Cardiac septum (tissue), 1 donor: ENCODE results near the gene SNED1. TPM values are rescaled to one million over a fixed set of nuclear protein-coding genes. Genes with fewer than 3 reads are reported as not detected.
"Not testable (repeated sequence)": the region's sequence is repeated elsewhere in the genome, so short reads cannot be mapped to it uniquely, and the experiment has no call there.

ENCODE experiments used
- DNase-seq: peaks from one replicate; pipeline ENCODE4 v3.0.0-alpha.2; 2020; ENCODE audit warnings: low spot score
- intact Hi-C: fragments of 100-400 bp; cut with DNase I; formaldehyde crosslinking; loops from one replicate; pipeline ENCODE4 v1.14.0; 2022
- total RNA-seq: library from RNA; stranded (reverse); fragmentation: NEBNext Ultra II Directional; extraction: Animal tissue kit (Norgen Biotek cat#: 25700); gene quantifications from one replicate; pipeline ENCODE4 v1.2.1, GENCODE V29; 2021
- donor health status: DM: no; HTN: no; CAD: no.

The SNED1 gene
- total RNA-seq, 1 donor from 2014 or later: 9.7 TPM

DNA sequence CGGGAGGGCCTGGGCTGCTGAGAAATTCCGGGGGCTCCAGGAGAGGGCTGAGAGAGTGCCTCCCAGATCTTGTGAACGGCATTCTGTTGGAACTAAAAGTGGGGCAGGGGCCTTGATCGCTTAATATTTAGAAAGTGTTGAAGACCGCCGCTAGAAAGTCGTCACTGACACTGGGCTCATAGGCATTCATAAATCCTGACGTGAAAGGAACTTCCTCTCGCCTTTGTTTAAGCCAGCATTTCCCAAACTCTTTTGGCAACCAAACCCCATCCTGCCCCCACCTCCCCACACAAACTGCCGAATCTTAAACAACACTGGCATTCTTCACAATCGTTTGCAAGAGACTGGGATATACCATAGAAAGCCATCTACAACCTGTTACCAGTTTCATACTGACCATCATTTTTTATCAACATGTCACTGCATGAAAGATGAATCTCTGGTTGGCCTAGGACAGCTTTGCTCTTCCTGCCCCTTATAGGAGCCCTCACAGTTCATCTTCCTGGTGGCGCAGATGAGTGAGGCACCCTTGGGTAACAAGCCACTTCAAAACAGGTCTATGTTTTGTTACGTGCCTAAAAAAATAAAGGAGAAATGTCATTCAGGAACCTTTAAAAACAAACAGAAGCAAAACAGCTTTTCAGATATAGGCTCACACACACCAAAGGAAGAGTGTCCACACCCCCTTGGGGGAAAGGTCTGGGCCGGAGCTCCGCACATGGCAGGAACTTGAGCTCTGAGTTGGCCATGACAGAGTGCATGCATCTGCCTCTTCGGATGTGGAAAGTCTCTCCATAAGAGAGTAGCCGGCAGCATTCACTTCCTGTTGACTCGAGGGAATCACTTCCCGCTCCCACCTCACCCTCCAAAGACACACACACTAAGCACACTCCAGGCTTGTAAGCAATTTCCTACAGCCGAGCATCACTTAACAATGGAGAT is 90.6 kb downstream of the SNED1 start:
- intact Hi-C loops: no loop called here

DNA sequence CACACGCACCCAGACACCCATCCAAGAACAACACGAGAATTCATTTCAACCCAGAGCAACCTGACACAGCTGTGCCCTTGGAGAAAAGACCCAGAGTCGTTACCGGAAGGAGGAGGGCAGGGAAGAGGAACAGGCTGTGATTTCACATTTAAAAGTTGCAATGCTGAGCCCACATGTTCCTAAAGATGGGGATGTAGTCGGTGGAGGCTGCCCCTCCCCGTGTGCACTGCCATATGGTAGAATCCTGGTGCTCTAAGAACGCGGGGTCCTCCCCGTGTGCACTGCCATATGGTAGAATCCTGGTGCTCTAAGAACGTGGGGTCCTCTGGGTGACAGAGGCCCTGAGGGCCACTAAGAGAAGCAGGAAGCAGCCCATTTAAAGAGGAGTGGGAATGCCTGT is 92.8 kb downstream of the SNED1 start:
- intact Hi-C loops: no loop called here
- no peak for DNase-seq

More for the DNA sequence above, 90.6 kb downstream of the SNED1 start:
- no peak for DNase-seq

DNA sequence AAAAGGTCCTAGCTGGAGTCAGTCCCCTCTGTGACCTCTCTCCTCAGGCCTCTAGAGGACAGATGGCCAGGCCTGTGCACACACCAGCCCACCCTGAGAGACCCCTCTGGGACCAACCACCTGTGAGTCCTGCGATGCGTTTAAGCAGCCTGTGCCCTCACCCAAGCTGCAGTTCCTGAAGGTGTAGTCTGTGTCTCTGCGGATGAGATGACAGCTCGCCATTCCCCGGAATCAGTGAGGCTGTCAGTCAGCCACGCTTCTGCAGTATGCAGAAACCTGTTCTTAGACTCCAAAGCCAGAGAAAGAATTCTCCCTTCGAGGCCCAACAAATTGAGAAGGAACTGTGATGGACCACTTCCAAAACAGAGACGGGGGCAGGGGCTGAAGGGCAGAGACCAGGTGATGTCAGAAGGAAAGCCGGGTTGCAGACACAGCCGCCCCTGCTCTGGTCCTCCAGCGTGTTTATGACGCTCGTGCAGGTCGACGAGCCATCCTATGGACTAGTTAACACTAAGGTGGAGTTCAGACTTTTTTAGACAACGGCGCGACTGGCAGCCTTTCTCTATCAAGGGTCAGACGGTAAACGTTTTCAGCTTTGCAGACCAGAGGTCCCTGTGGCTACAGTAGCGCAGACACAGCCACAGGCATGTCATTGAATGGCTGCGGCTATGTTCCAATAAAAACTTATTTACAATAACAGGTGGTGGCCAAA is 93.5 kb downstream of the SNED1 start:
- DNase-seq: no peak
- intact Hi-C loops: no loop called here

DNA sequence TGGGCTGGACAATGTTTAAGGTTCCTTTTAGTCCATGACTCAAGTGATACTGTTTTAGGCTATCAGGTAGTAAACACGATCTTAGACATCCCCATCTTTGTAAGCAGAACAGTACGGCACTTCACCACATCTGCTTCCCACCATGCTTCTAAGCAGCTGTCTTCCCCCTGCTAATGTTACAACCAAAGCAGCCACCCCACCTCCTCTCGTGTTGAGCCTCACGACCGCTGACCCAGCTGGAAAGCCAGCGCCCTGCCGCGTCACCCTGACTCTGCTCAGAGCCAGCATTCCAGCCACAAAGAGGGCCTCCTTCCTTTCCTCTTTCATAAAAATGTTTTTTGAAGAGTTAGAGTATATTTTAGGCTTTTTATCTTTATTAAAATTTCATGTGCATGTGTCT is 94.3 kb downstream of the SNED1 start:
- intact Hi-C loops: no loop called here
- DNase-seq: no peak

DNA sequence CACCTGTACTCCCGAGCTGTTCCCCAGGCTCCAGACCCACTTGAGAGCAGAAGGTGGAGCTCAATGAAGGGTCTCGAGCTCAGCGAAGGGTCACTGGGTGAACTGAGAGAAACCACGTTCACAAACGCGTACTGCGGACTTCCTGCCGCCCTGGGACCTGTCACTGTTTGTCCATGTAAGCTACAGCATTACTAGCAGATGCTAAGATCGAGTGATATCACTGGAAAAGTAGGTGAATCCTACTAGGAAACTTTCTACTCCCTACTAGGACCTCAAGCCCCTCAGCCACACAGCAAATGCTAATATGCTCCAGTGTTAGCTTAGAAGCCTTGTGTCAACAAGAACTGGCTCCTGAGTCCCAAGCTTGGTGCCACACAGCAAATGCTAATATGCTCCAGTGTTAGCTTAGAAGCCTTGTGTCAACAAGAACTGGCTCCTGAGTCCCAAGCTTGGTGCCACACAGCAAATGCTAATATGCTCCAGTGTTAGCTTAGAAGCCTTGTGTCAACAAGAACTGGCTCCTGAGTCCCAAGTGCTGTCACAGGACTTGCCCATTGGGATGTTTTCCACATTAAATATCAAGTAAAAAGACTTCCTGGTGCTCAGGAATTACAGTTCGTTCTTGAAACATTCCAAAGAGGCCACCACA is 94.8 kb downstream of the SNED1 start:
- DNase-seq, intact Hi-C loops: not testable (repeated sequence)

DNA sequence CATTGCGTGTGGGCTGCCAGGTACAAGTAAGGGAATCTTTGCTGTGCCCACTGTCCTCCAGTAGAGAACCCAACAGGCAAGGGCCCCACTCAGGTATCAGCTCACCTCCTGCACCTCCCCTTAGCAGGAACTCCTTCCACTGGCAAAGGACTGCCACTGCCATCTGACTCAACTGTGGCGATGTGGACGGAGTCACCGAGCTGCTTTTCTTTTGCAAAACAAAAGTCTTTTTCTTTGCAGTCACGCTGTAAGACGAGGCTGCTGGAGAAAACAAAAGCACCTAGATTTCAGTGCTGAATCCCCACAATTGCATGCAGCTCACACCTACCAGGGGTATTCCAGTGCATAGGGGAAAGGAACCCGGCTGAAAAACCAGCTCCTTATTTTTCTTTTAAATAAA is 95.8 kb downstream of the SNED1 start:
- no peak for DNase-seq
- intact Hi-C loops: no loop called here

DNA sequence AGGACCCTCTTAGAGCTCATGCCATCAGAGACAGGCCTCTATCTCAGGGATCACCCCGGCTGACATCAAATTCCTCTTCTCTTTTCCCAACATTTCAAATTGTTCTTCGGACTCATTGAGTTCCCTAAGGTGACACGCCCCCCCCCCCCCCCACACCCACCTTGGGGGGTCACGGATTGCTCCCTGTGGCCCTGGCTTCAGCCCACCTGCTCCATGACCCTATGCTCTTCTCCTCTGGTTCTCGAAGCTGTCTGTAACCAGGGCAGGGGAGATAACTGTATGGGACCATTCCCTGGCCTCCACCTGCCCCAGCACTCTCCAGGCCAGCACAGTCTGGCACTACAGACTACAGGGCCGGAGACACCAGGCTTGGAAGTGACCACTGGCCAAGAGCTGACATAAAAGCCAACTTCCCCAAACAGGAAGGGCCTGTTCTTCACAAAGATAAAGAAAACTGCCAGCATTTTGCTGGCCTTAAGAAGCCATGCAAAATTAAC is 96.6 kb downstream of the SNED1 start:
- intact Hi-C loops: no loop called here
- no peak for DNase-seq

DNA sequence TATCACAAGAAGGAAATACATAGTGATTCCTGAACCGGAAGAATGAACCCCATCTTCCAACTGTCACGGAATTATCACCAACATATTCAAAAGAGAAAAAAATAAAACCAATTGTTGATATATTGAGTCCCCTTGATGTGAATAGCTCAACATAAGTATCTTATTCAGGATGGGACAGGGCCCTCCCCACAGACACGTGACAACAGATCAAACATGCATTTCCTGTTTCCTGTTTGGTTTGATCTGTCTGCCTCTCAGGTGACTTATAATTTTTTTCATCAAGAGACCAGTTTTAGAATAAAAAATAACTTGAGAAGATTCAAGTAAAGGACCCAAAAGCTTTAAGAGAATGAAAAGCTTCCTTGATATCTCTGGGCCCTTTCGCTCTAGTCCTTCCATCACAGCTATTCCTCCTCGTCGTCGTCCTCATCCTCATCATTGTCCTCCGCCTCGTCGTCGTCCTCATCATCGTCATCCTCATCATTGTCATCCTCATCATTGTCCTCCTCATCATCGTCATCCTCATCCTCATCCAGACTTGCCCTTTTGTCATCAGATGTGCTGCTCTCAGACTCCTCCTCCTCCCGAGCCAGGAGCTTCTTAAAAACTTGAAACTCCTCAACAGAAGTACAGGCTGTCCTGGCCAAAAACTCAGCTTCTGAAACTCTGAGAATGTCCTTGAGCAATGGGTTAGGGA is 97.3 kb downstream of the SNED1 start:
- DNase-seq: no peak
- intact Hi-C loops: no loop called here

DNA sequence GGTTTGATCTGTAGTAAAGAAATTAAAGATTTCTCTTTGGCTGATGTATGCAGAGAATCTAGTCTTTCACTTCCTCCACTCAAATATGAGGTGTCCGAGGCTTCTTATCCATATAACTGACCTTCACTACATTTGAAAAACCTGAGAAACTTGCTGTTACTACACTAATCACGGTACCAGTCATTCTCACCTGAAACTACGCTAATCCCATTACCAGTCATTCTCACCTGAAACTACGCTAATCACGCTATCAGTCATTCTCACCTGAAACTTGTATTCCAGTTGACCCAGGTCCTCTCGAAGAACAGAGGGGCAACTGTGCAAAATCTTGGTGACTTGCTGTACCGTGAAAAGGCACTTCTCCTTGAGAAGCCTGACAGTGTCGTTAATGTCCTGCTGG is 98.6 kb downstream of the SNED1 start:
- no peak for DNase-seq
- intact Hi-C loops: no loop called here

DNA sequence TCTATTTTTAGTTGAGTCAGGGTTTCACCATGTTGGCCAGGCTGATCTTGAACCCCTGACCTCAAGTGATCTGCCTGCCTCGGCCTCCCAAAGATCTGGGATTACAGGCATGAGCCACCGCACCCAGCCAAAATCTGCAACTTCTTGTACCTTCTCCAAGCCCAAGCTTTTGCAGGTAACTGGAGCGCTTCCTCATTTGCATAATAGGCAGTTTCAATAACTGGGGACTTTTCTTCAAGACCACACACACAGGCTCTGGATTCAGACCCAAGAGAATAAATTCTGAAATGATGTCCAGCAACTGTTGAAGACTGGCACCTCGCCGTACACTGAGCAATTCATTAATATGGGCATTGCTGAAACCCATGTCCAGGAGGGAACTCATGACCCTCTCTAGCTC is 100.8 kb downstream of the SNED1 start:
- DNase-seq: no peak
- intact Hi-C loops: no loop called here

DNA sequence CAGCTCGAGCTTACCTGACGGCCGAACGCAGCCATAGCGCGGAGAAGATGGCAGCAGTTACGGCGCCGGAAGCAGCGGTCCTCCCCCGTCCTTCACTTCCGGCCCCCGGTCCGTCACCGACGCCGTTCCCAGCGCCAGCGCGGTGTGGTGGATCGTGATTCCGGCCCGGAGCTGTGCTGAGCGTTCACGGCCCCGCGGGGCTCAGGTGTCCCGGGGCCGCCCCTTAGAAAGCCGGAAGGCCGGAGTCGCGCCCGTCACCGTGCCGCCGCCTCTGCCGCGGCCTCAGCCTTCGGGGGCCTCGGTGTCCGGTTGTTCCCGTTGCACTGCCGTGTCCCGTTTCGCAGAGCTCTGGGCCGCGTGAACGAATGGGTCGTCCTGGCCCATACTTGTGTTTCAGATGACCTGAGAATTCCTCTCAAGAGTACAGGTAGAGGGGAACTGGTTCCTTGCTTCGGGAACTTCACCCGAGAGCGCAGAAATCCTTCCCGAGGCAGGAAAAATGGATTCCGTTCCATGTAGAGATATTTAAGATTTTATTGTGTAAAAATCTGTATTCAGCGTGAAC is 103.9 kb downstream of the SNED1 start, which contains the start of gene MTERF4:
Gene MTERF4 (minus strand): TSS at position 49 of the 565 bp plus-strand sequence. CDS start 14 bp downstream, at position 35.
- intact Hi-C loops: loop anchor here (2.0 to 5.0 kb wide), 2 partner anchors 48 to 115 kb away; partner anchors contain the start of gene PPP1R7
- DNase-seq: peak; percentile 93

DNA sequence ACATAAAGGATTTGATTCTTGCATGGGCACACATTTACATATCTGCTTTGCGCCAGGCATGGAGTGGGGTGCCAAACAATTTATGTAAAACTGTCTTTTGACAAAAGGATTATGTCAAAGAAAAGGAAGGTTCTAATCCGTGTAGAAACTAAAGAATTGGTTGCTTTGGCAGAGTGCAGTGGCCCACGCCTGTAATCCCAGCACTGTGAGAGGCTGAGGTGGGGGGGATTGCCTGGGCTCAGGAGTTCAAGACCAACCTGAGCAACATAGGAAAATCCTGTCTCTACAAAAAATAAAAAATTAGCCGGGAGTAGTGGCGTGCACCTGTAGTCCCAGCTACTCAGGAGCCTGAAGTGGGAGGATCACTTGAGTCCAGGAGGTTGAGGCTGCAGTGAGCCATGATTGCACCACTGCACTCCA is 104.8 kb downstream of the SNED1 start:
- intact Hi-C loops: loop anchor here (2.0 to 5.0 kb wide), 2 partner anchors 48 to 114 kb away; partner anchors contain the start of gene PPP1R7
- DNase-seq: no peak

DNA sequence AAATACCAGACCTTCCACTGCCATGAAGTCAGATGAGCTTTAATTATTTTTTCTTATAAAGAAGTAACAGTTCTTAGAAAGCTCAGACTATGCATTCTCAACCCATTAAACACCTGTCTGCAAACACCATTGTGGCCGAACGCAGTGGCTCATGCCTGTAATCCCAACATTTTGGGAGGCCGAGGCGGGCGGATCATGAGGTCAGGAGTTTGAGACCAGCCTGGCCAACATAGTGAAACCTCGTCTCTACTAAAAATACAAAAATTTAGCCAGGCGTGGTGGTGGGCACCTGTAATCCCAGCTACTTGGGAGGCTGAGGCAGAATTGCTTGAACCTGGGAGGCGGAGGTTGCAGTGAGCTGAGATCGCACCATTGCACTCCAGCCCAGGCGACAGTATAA is 106.2 kb downstream of the SNED1 start:
- intact Hi-C loops: loop anchor here (5.0 kb wide), 1 partner anchor 113 kb away; no protein-coding TSS in a partner anchor
- DNase-seq: not testable (repeated sequence)

DNA sequence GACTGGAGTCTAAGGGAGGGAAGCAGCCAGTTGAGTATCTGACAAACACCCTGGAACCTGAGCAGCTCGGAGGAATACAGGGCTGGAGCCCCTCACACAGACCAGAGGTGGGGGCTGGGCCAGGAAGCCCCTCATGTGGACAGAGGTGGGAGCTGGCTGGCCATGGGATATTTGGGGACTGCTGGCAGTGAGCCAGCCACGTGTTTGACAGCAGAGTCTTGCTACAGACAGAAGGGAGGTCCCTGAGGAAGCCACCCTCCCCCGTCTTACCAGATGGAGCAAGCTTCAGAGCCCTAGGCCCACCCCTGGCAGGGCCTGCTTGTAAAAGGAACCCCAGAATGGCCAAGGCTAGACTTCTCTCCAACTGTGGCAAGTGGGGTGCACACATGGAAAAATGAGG is 107.2 kb downstream of the SNED1 start:
- DNase-seq: no peak
- intact Hi-C loops: no loop called here

DNA sequence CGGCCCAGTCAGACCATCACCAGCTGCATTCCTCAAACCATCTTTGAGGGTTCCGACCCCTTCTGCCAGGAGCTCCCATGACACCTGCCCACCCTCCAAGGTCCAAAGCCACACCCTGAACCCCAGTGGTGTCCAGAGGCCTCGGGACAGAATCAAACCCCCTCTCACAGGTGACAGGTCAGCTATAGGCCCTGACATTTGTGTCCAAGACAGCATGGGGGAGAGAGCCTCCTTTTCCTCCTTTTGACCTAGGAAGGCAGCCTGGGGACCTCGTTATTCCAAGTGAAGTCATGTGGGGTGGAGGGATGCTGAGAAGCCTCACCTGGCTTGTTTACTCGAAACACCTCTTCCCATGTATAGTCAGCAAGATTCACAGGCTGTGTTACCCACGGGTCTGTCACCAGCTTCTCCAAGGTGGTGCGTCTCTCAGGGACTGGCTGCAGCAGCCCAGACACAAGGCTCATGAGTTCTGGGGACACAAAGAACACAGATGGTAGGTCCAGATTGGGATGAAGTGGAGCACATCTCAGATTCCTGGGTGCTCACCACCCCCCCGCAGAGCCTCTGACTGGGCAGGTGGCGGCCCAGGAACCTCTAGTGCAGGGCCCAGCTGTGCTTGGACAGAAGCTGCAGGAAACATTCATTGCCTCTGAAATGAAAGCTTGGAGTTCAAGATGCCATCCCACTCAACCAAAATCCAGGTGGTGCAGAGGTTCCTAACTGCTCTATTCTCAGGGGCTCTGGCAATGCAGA is 108.8 kb downstream of the SNED1 start:
- intact Hi-C loops: no loop called here
- DNase-seq: no peak

DNA sequence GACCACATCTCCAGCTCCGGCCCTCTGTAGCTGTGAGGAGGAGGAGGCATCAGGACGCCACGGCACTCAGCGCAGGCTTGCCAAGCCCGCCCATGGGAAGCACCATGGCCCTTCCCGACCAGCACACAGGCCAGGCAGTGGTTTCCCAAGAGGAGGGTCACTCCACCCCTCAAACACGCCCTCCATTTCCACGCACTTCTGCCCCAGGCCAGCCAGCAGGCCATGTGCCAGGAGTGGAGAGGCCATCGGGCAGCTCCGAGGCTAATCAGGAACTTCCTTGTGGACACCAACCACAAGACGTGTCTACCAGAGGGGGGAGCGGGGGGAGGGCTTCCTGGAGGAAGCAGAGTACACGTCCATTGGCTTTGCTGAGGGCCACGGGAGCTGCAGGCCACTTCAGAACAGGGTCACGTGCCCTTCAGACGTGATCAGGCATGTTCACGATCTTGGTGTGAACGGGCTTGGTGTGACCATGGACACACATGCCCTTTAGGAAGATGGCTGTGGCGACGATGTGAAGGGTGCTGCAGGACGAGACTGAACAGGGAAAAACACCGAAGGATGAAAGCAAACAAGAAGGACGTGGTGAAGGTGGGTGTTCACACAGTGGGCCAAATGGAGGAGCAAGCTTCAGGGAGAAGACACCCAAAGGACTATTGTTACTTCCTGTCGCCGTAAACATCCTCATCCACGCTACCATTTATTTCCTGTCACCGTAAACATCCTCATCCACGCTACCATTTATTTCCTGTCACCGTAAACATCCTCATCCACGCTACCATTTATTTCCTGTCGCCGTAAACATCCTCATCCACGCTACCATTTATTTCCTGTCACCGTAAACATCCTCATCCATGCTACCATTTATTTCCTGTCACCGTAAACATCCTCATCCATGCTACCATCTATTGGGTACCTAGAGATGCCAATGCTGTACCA is 110.1 kb downstream of the SNED1 start:
- intact Hi-C loops: no loop called here
- DNase-seq: no peak
